Stimulated activated CD4-positive, alpha-beta T cell treated with anti-CD3 and anti-CD28 coated beads, Interleukin-12 subunit alpha, Interleukin-12 subunit beta, amount 100 ng/mL, for 4 hours (primary cell): Measurements from ENCODE around the gene APC2.
A peak's percentile ranks its signal among the peaks of the same experiment; 100 is the strongest.
"Not testable (repeated sequence)": the region's sequence is repeated elsewhere in the genome, so short reads cannot be mapped to it uniquely, and the experiment has no call there.

Experiments
- DNase-seq: peaks from one replicate; pipeline ENCODE4 v3.0.0-alpha.2; 2020

APC2 gene

GRCh38 chr19:1467490-1468273, 17.8 kb downstream of the APC2 start:
- DNase-seq: no peak

- DNase-seq: no peak
Measured at GRCh38 chr19:1468274-1468820, 18.4 kb downstream of the APC2 start.

- peak; percentile 50 for DNase-seq
Measured at GRCh38 chr19:1468821-1469254, 18.9 kb downstream of the APC2 start.

- no peak for DNase-seq
Measured at GRCh38 chr19:1469255-1470054, 19.5 kb downstream of the APC2 start.

GRCh38 chr19:1470055-1470304, 20.1 kb downstream of the APC2 start:
- no peak for DNase-seq

- peak; percentile 72 for DNase-seq
Measured at GRCh38 chr19:1470305-1471009, 20.5 kb downstream of the APC2 start.

GRCh38 chr19:1471010-1471514, 21.1 kb downstream of the APC2 start:
- DNase-seq: no peak

GRCh38 chr19:1471515-1472160, 21.7 kb downstream of the APC2 start:
- no peak for DNase-seq

GRCh38 chr19:1472231-1473084, 22.5 kb downstream of the APC2 start:
- DNase-seq: no peak

GRCh38 chr19:1473085-1473851, 23.3 kb downstream of the APC2 start:
- DNase-seq: no peak

- DNase-seq: no peak
Measured at GRCh38 chr19:1474011-1474764, 24.3 kb downstream of the APC2 start.

GRCh38 chr19:1474765-1475351, 24.9 kb downstream of the APC2 start:
- DNase-seq: no peak

- no peak for DNase-seq
Measured at GRCh38 chr19:1475751-1476437, 26.0 kb downstream of the APC2 start.

GRCh38 chr19:1477056-1477455, 27.1 kb downstream of the APC2 start:
- not testable (repeated sequence) for DNase-seq

GRCh38 chr19:1478934-1479707, 29.2 kb downstream of the APC2 start, which contains the start of gene C19orf25:
C19orf25 (minus strand) TSS chr19:1479215; CDS start chr19:1478903, 312 bp downstream.
- DNase-seq: peak; percentile 91

GRCh38 chr19:1481224-1481892, 31.4 kb downstream of the APC2 start:
- DNase-seq: no peak

- no peak for DNase-seq
Measured at GRCh38 chr19:1481893-1482360, 32.0 kb downstream of the APC2 start.
